ENCODE results near the gene NAPG.

DNA sequence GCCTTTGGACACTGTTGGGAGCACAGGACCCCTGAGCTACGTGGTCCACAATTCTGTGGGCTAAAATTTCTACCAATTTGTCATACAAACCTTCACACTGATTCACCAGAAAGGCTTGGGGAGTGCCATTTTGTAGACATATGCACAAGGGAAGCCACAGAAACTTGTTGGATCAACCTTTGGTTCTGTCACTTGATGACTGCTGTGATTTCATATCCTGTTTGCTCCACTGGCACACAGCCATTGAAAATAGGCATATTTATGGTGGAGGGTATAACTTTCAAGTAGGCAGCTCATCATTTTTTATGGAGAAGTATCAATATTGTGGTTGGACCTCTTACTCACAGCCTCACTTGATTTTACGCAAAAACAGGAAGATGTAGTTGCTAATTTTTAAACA, 10.5 kb downstream of the NAPG start:
- no peak for TF ChIP-seq EZH2 (IDR thresholded peaks at IDR 0.05; ENCODE audit: borderline replicate concordance, low read depth, low read length, severe bottlenecking)
- TF ChIP-seq, protein P1, sequence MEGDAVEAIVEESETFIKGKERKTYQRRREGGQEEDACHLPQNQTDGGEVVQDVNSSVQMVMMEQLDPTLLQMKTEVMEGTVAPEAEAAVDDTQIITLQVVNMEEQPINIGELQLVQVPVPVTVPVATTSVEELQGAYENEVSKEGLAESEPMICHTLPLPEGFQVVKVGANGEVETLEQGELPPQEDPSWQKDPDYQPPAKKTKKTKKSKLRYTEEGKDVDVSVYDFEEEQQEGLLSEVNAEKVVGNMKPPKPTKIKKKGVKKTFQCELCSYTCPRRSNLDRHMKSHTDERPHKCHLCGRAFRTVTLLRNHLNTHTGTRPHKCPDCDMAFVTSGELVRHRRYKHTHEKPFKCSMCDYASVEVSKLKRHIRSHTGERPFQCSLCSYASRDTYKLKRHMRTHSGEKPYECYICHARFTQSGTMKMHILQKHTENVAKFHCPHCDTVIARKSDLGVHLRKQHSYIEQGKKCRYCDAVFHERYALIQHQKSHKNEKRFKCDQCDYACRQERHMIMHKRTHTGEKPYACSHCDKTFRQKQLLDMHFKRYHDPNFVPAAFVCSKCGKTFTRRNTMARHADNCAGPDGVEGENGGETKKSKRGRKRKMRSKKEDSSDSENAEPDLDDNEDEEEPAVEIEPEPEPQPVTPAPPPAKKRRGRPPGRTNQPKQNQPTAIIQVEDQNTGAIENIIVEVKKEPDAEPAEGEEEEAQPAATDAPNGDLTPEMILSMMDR (IDR thresholded peaks at IDR 0.05; ENCODE audit: extremely low read depth in 1 of 2, insufficient read depth in 1 of 2, low read depth in 1 of 2, low read length in 2 of 2), result no peak
- no peak for TF ChIP-seq POLR2A (IDR thresholded peaks at IDR 0.05; ENCODE audit: low read depth, low read length)
- TF ChIP-seq, protein P2, sequence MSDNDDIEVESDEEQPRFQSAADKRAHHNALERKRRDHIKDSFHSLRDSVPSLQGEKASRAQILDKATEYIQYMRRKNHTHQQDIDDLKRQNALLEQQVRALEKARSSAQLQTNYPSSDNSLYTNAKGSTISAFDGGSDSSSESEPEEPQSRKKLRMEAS (IDR thresholded peaks at IDR 0.05; ENCODE audit: insufficient read depth, insufficient read length), result no peak
- no peak for TF ChIP-seq GATA2 (IDR thresholded peaks at IDR 0.05; ENCODE audit: insufficient read depth, insufficient read length, low read depth, low read length)
